Mesothelial cell of epicardium (in vitro differentiated cells): ENCODE results near the gene BRCA2. TPM values are rescaled to one million over a fixed set of nuclear protein-coding genes. Genes with fewer than 3 reads are reported as not detected.

ENCODE experiments used
- DNase-seq, 2 experiments: peaks; one replicate each; pipeline ENCODE4 v3.0.0; 2021; ENCODE audit warnings: low spot score in 2 of 2; ENCODE audit not compliant: unreplicated experiment in 2 of 2
- H3K27ac Mint-ChIP-seq: 2 replicates; pipeline ENCODE4 v1.8.0; 2021; ENCODE audit warnings: mixed read lengths
- H3K27me3 Mint-ChIP-seq: 2 replicates; pipeline ENCODE4 v1.8.0; 2021; ENCODE audit warnings: low read depth, mixed read lengths
- H3K36me3 Mint-ChIP-seq: 2 replicates; pipeline ENCODE4 v1.8.0; 2021; ENCODE audit warnings: mixed read lengths
- H3K4me1 Mint-ChIP-seq: 2 replicates; pipeline ENCODE4 v1.8.0; 2021; ENCODE audit warnings: mixed read lengths
- H3K4me3 Mint-ChIP-seq: 2 replicates; pipeline ENCODE4 v1.8.0; 2021; ENCODE audit warnings: mild to moderate bottlenecking, moderate library complexity, mixed read lengths
- H3K9me3 Mint-ChIP-seq: 2 replicates; pipeline ENCODE4 v1.8.0; 2021; ENCODE audit warnings: mixed read lengths
- CTCF ChIP-seq: fragments of 200-600 bp; sonication (generic); IDR thresholded peaks from one replicate; pipeline ENCODE4 v1.5.0; 2021; ENCODE audit warnings: antibody characterized with exemption; ENCODE audit not compliant: unreplicated experiment
- total RNA-seq: library from RNA; stranded (reverse); gene quantifications from 3 replicates; pipeline ENCODE4 v1.2.1, GENCODE V29; 2021

The BRCA2 gene
- total RNA-seq, 1 donor from 2014 or later: 8.1 TPM

- DNase-seq: no peak
- H3K27me3 Mint-ChIP-seq: peaks cover 9% of the 10 kb centered on the region
- H3K4me3 Mint-ChIP-seq: no peak overlapping the region
- H3K9me3 Mint-ChIP-seq: no peaks in the 10 kb centered on the region
- H3K4me1 Mint-ChIP-seq: no peaks in the 10 kb centered on the region
- H3K27ac Mint-ChIP-seq: no peak overlapping the region
- no peaks in the 10 kb centered on the region for H3K36me3 Mint-ChIP-seq
- TF ChIP-seq CTCF: no peak
Observed at GRCh38 chr13:32300920-32301319, 14.4 kb upstream of the BRCA2 start.

GRCh38 chr13:32302461-32302860, 12.8 kb upstream of the BRCA2 start:
- Mint-ChIP-seq H3K9me3 (no peaks in the 10 kb centered on the region), H3K4me1 (no peaks in the 10 kb centered on the region), H3K27ac (no peak overlapping the region), H3K4me3 (no peak overlapping the region), H3K27me3 (peaks cover 9% of the 10 kb centered on the region), H3K36me3 (no peaks in the 10 kb centered on the region)
- no peak for TF ChIP-seq CTCF
- DNase-seq: no peak

GRCh38 chr13:32305646-32306045, 9.7 kb upstream of the BRCA2 start:
- no peak overlapping the region for H3K27ac Mint-ChIP-seq
- peaks cover 6% of the 10 kb centered on the region for H3K4me1 Mint-ChIP-seq
- no peak for DNase-seq
- no peaks in the 10 kb centered on the region for H3K36me3 Mint-ChIP-seq
- H3K4me3 Mint-ChIP-seq: no peak overlapping the region
- H3K27me3 Mint-ChIP-seq: no peaks in the 10 kb centered on the region
- no peak for TF ChIP-seq CTCF
- no peaks in the 10 kb centered on the region for H3K9me3 Mint-ChIP-seq

- H3K36me3 Mint-ChIP-seq: no peaks in the 10 kb centered on the region
- no peaks in the 10 kb centered on the region for H3K9me3 Mint-ChIP-seq
- TF ChIP-seq CTCF: no peak
- no peak for DNase-seq
- H3K4me3 Mint-ChIP-seq: no peak overlapping the region
- peaks cover 8% of the 10 kb centered on the region for H3K4me1 Mint-ChIP-seq
- peak overlapping the region; percentile 26 for H3K27ac Mint-ChIP-seq
- no peaks in the 10 kb centered on the region for H3K27me3 Mint-ChIP-seq
Observed at GRCh38 chr13:32309312-32310133, 5.8 kb upstream of the BRCA2 start.

- TF ChIP-seq CTCF: peak; percentile 85
- Mint-ChIP-seq H3K27me3 (no peaks in the 10 kb centered on the region), H3K4me1 (peaks cover 13% of the 10 kb centered on the region), H3K27ac (no peak overlapping the region), H3K9me3 (no peaks in the 10 kb centered on the region), H3K36me3 (no peaks in the 10 kb centered on the region), H3K4me3 (no peak overlapping the region)
- no peak for DNase-seq
Observed at GRCh38 chr13:32310134-32310706, 5.1 kb upstream of the BRCA2 start.
